Measurements from ENCODE around the gene PFAS. TPM values are rescaled to one million over a fixed set of nuclear protein-coding genes. Genes with fewer than 3 reads are reported as not detected.
"Not testable (repeated sequence)": the region's sequence is repeated elsewhere in the genome, so short reads cannot be mapped to it uniquely, and the experiment has no call there.

PFAS gene
- polyA plus RNA-seq, 3 donors = 40.4 to 60.0 (median 48.9) TPM

GRCh38 chr17:8225813-8226535, 23.1 kb upstream of the PFAS start:
- peak; percentile 20 for DNase-seq

- peak; percentile 92 for DNase-seq
Observed at GRCh38 chr17:8226536-8227237, 22.4 kb upstream of the PFAS start.

- no peak for DNase-seq
Observed at GRCh38 chr17:8227238-8227581, 21.9 kb upstream of the PFAS start.

- no peak for DNase-seq
Observed at GRCh38 chr17:8231701-8232100, 17.4 kb upstream of the PFAS start.

GRCh38 chr17:8234361-8235270, 14.5 kb upstream of the PFAS start:
- no peak for DNase-seq

- DNase-seq = no peak
Observed at GRCh38 chr17:8235676-8236075, 13.4 kb upstream of the PFAS start.

- no peak for DNase-seq
Observed at GRCh38 chr17:8237175-8237574, 11.9 kb upstream of the PFAS start.

GRCh38 chr17:8237886-8238285, 11.2 kb upstream of the PFAS start:
- no peak for DNase-seq

- DNase-seq = no peak
Observed at GRCh38 chr17:8243827-8244226, 5.3 kb upstream of the PFAS start.

GRCh38 chr17:8244768-8245167, 4.3 kb upstream of the PFAS start:
- no peak for DNase-seq

- DNase-seq = no peak
Observed at GRCh38 chr17:8249621-8250500, 772 bp downstream of the PFAS start.

- not testable (repeated sequence) for DNase-seq
Observed at GRCh38 chr17:8251411-8251810, 2.3 kb downstream of the PFAS start.

- DNase-seq = no peak
Observed at GRCh38 chr17:8253801-8254200, 4.7 kb downstream of the PFAS start.

- DNase-seq = no peak
Observed at GRCh38 chr17:8254881-8255280, 5.8 kb downstream of the PFAS start.

- no peak for DNase-seq
Observed at GRCh38 chr17:8255499-8255898, 6.4 kb downstream of the PFAS start.

GRCh38 chr17:8256291-8256690, 7.2 kb downstream of the PFAS start:
- DNase-seq = no peak

GRCh38 chr17:8256691-8257090, 7.6 kb downstream of the PFAS start:
- DNase-seq = no peak

- no peak for DNase-seq
Observed at GRCh38 chr17:8257801-8258200, 8.7 kb downstream of the PFAS start.

GRCh38 chr17:8264320-8264719, 15.2 kb downstream of the PFAS start:
- no peak for DNase-seq

- no peak for DNase-seq
Observed at GRCh38 chr17:8264836-8265542, 15.9 kb downstream of the PFAS start.
